IMR-90 (cell line): ENCODE measurements around the gene CERS5. TPM values are rescaled to one million over a fixed set of nuclear protein-coding genes. Genes with fewer than 3 reads are reported as not detected.

ENCODE experiments used
- ATAC-seq: fragments of 200-7000 bp; cut with Tn5 transposase; 2 replicates; pipeline ENCODE4 v1.9.1; 2020; ENCODE audit warnings: low read depth, mild to moderate bottlenecking, moderate library complexity
- BruUV-seq: library from RNA; stranded (reverse); fragments of 400-500 nt; replicated peaks from 2 replicates; lab custom pipeline; 2021; lab: Mats Ljungman, UMichigan
- CTCF ChIA-PET: fragments of 300-600 bp; formaldehyde crosslinking; extraction: SDS; loops from one replicate; lab custom pipeline; 2021; ENCODE audit warnings: antibody characterized with exemption; lab: Yijun Ruan, JAX
- POLR2A ChIA-PET: fragments of 300-600 bp; sonication (Branson Sonifier 250); formaldehyde crosslinking; loops from one replicate; lab custom pipeline; 2022; ENCODE audit warnings: antibody characterized with exemption; ENCODE audit not compliant: unreplicated experiment; lab: Charles Lee
- DNase-seq: peaks from one replicate; pipeline ENCODE4 v3.0.0; 2013
- H2AFZ ChIP-seq: replicated peaks from 2 replicates; pipeline ENCODE3; 2013; ENCODE audit warnings: low read length, mild to moderate bottlenecking; ENCODE audit not compliant: poor library complexity
- H2AK5ac ChIP-seq: 2 replicates; pipeline ENCODE4 v1.6.1; 2013; ENCODE audit warnings: low read depth, low read length, inconsistent platforms
- H2AK9ac ChIP-seq: replicated peaks from 2 replicates; pipeline ENCODE3; 2013; ENCODE audit warnings: mild to moderate bottlenecking, low read depth, low read length, moderate library complexity; ENCODE audit not compliant: poor library complexity
- H2BK120ac ChIP-seq: 2 replicates; pipeline ENCODE4 v1.6.1; 2013; ENCODE audit warnings: low read depth, low read length, inconsistent platforms
- H2BK15ac ChIP-seq: 3 replicates; pipeline ENCODE4 v1.6.1; 2013; ENCODE audit warnings: low read depth, low read length, inconsistent platforms
- H2BK20ac ChIP-seq: 2 replicates; pipeline ENCODE4 v1.6.1; 2013; ENCODE audit warnings: low read depth, mild to moderate bottlenecking, inconsistent platforms, low read length, moderate library complexity
- H2BK5ac ChIP-seq: 2 replicates; pipeline ENCODE4 v1.6.1; 2013; ENCODE audit warnings: mild to moderate bottlenecking, low read depth, low read length, inconsistent platforms; ENCODE audit not compliant: poor library complexity, severe bottlenecking
- H3K14ac ChIP-seq: replicated peaks from 2 replicates; pipeline ENCODE4 v1.6.1; 2013; ENCODE audit warnings: low read depth, low read length, inconsistent platforms
- H3K18ac ChIP-seq: 2 replicates; pipeline ENCODE4 v1.6.1; 2013; ENCODE audit warnings: low read depth, low read length, control low read depth
- H3K23ac ChIP-seq: 2 replicates; pipeline ENCODE4 v1.6.1; 2013; ENCODE audit warnings: low read depth, low read length, inconsistent platforms
- H3K27ac ChIP-seq: 2 replicates; pipeline ENCODE4 v1.5.1; 2013; ENCODE audit warnings: mild to moderate bottlenecking, control low read depth, low read length; ENCODE audit not compliant: insufficient read depth
- H3K27me3 ChIP-seq: 2 replicates; pipeline ENCODE4 v1.6.1; 2013; ENCODE audit warnings: low read length; ENCODE audit not compliant: control insufficient read depth, insufficient read depth
- H3K36me3 ChIP-seq: 2 replicates; pipeline ENCODE4 v1.6.1; 2013; ENCODE audit warnings: low read length, mixed read lengths; ENCODE audit not compliant: control insufficient read depth, insufficient read depth
- H3K4ac ChIP-seq: 2 replicates; pipeline ENCODE4 v1.6.1; 2013; ENCODE audit warnings: low read depth, low read length, inconsistent platforms
- H3K4me1 ChIP-seq: 2 replicates; pipeline ENCODE4 v1.6.1; 2013; ENCODE audit warnings: low read length, mixed read lengths; ENCODE audit not compliant: control insufficient read depth, insufficient read depth
- H3K4me2 ChIP-seq: 2 replicates; pipeline ENCODE4 v1.6.1; 2013; ENCODE audit warnings: low read depth, mild to moderate bottlenecking, control low read depth, low read length, moderate library complexity
- H3K4me3 ChIP-seq: 2 replicates; pipeline ENCODE4 v1.5.1; 2013; ENCODE audit warnings: low read depth, mild to moderate bottlenecking, control low read depth, low read length, moderate library complexity; ENCODE audit not compliant: insufficient read depth
- H3K56ac ChIP-seq: 2 replicates; pipeline ENCODE4 v1.6.1; 2013; ENCODE audit warnings: low read length, inconsistent platforms; ENCODE audit not compliant: insufficient read depth; ENCODE audit errors: extremely low read depth
- H3K79me1 ChIP-seq, 2 experiments: 2 replicates each; pipeline ENCODE4 v1.6.1; 2013; ENCODE audit warnings: low read length in 2 of 2, inconsistent platforms in 1 of 2, low read depth in 1 of 2
- H3K9ac ChIP-seq: 2 replicates; pipeline ENCODE4 v1.6.1; 2013; ENCODE audit warnings: low read depth, low read length, control low read depth
- H3K9me1 ChIP-seq: 2 replicates; pipeline ENCODE4 v1.6.1; 2013; ENCODE audit warnings: low read length, inconsistent platforms; ENCODE audit not compliant: insufficient read depth
- H3K9me3 ChIP-seq: 2 replicates; pipeline ENCODE4 v1.6.1; 2013; ENCODE audit warnings: low read length; ENCODE audit not compliant: control insufficient read depth, insufficient read depth
- H4K20me1 ChIP-seq: 2 replicates; pipeline ENCODE4 v1.6.1; 2013; ENCODE audit warnings: low read length, inconsistent platforms; ENCODE audit not compliant: insufficient read depth
- H4K5ac ChIP-seq: 2 replicates; pipeline ENCODE4 v1.6.1; 2013; ENCODE audit warnings: mild to moderate bottlenecking, low read depth, low read length, control low read depth
- H4K8ac ChIP-seq, 2 experiments: 2 replicates each; pipeline ENCODE4 v1.6.1; 2013; ENCODE audit warnings: low read depth in 2 of 2, low read length in 2 of 2, control low read depth in 1 of 2, inconsistent platforms in 1 of 2
- H4K91ac ChIP-seq: 2 replicates; pipeline ENCODE4 v1.6.1; 2013; ENCODE audit warnings: low read depth, low read length, inconsistent platforms; ENCODE audit not compliant: insufficient read depth
- USF2 ChIP-seq: fragments of 150-350 bp; IDR thresholded peaks from 2 replicates; pipeline ENCODE4 v1.6.1; 2017; ENCODE audit warnings: mild to moderate bottlenecking, antibody characterized with exemption, low read length, low read depth
- WGBS, 2 experiments: methylation state at CpG; one replicate each; pipeline versions ENCODE4 v1.1.5 to v1.1.7; 2013; ENCODE audit warnings: missing lambda C conversion rate in 2 of 2; ENCODE audit not compliant: insufficient read length in 1 of 2; ENCODE audit errors: extremely low coverage in 2 of 2; 5-methylcytosine and 5-hydroxymethylcytosine counted together
- dilution Hi-C: fragments of 300-500 bp; cut with HindIII; formaldehyde crosslinking; loops from one replicate; pipeline ENCODE4 v1.14.3; 2018; ENCODE audit warnings: low sequenced_read_pairs; ENCODE audit not compliant: unreplicated experiment
- in situ Hi-C: fragments of 300-500 bp; cut with MboI; formaldehyde crosslinking; loops from 3 replicates; pipeline ENCODE4 v1.14.3; 2019; ENCODE audit warnings: low sequenced_read_pairs, inconsistent platforms, mixed read lengths
- intact Hi-C: fragments of 100-400 bp; cut with micrococcal nuclease; formaldehyde crosslinking; loops from 2 replicates; pipeline ENCODE4 v1.10.0; 2022
- polyA plus RNA-seq, 3 experiments: library from polyadenylated mRNA; depleted of rRNA; stranded (reverse); fragments of >200 nt; gene quantifications; 2 replicates each; pipeline ENCODE4 v1.2.3, GENCODE V29; 2012; ENCODE audit warnings: low replicate concordance in 1 of 3
- total RNA-seq: library from RNA; depleted of rRNA; stranded (reverse); fragments of >200 nt; gene quantifications from 2 replicates; pipeline ENCODE4 v1.2.3, GENCODE V29; 2012

The CERS5 gene
- total and polyA plus RNA-seq, 2 of the 4 experiments (the other 2 are of a cell fraction): 40.3 to 60.3 TPM

DNA sequence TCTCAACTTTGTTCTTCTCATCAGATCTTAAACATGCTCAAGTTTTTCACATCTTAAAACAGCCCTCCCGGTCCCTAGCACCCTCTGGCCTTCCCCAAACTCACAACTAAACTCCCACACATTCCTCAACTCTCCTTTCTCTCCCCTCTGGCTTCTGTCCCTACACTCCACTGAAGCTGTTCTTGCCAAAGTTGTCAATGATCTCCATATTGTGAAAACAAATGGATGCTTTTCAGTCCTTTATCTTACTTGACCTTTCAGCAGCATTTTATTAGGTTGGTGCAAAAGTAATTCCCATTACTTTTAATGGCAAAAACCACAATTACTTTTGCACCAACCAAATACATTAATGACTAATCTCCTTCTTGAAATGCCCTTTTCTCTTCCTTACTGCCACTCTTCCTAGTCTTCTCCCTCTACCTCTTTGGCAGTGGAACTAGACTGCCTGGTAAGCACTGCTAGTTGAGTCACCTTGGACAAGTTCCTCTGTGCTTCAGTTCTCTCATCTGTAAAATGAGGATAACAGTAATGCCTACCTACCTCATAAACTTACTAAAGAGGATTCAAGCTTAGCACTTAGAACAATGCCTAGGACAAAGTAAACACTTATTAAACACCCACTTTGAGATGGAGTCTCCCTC is 16.0 kb downstream of the CERS5 start:
- Histone ChIP-seq H3K23ac (no peak overlapping the region), H3K9me3 (no peaks in the 10 kb centered on the region), H4K20me1 (peaks cover 17% of the 10 kb centered on the region), H3K4me2 (no peak overlapping the region), H3K9ac (no peak overlapping the region), H4K8ac (no peak overlapping the region), H3K56ac (no peak overlapping the region), H3K14ac (no peak overlapping the region), H3K4me1 (no peaks in the 10 kb centered on the region), H3K27me3 (no peaks in the 10 kb centered on the region), H3K4me3 (no peak overlapping the region), H2BK20ac (no peak overlapping the region), H2BK15ac (no peak overlapping the region), H3K18ac (no peak overlapping the region), H3K79me1 (peaks cover 15 to 75% of the 10 kb centered on the region in 2 experiments), H2AK5ac (no peak overlapping the region), H2BK5ac (no peak overlapping the region), H3K4ac (no peak overlapping the region), H3K36me3 (no peaks in the 10 kb centered on the region; the same call in 1 of the 2 replicates), H2BK120ac (no peak overlapping the region), H4K91ac (no peak overlapping the region), H2AFZ (no peak overlapping the region), H2AK9ac (no peak overlapping the region), H4K5ac (no peak overlapping the region), H3K9me1 (no peaks in the 10 kb centered on the region; the same call in none of the 2 replicates), H3K27ac (no peak overlapping the region)
- dilution Hi-C loops (no loop called here), in situ Hi-C loops (no loop called here), intact Hi-C loops (no loop called here)
- BruUV-seq: no TSS peak
- POLR2A ChIA-PET: no interaction called here
- CTCF ChIA-PET: no interaction called here
- 63% methylated on average over 1 of the region's 1 CpG; no CpG with 5 or more reads in 1 of the 2 experiments for WGBS, 2 experiments
- peak; percentile 30 for DNase-seq
- TF ChIP-seq USF2: no peak
- ATAC-seq: 0 out of 2 replicates have a peak, but pooled peaks have one; percentile 29
